ENCODE results near the gene KASH5. TPM values are rescaled to one million over a fixed set of nuclear protein-coding genes. Genes with fewer than 3 reads are reported as not detected.

KASH5 gene
- total and polyA plus RNA-seq, 2 of the 4 experiments (the other 2 are of a cell fraction): not detected

- TF ChIP-seq, protein P1, sequence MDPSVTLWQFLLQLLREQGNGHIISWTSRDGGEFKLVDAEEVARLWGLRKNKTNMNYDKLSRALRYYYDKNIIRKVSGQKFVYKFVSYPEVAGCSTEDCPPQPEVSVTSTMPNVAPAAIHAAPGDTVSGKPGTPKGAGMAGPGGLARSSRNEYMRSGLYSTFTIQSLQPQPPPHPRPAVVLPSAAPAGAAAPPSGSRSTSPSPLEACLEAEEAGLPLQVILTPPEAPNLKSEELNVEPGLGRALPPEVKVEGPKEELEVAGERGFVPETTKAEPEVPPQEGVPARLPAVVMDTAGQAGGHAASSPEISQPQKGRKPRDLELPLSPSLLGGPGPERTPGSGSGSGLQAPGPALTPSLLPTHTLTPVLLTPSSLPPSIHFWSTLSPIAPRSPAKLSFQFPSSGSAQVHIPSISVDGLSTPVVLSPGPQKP (IDR thresholded peaks at IDR 0.05; ENCODE audit: borderline replicate concordance, low read depth, low read length): no peak
Observed at GRCh38 chr19:49340865-49341718, 47.0 kb upstream of the KASH5 start (continued).

DNA sequence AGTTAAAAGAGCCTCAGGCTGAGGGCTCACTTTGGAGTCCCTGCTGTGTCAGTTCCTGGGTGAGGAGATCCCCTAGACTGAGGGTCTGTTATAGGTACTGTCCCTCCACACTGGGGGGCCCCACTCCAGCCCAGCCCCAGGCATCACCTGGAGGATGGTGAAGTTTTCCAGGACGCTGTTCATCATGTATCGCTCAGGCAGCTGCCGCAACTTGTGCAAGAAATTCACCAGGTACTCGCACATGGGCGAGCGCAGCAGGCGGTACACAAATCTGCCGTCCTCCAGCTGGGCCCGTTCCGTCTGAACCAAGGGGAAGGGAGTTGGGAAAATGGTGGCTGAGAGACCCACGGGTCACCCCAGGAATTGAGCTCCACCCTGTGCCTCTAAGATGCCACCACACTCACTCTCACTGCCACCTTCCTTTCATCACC is 45.7 kb upstream of the KASH5 start:
- H3K27me3 ChIP-seq (ENCODE audit: control insufficient read depth, insufficient read depth, low read length): no peaks in the 10 kb centered on the region
- H3K18ac ChIP-seq (ENCODE audit: low read depth, low read length): no peak overlapping the region
- peaks cover 62% of the 10 kb centered on the region for H3K36me3 ChIP-seq (ENCODE audit: control insufficient read depth, insufficient read depth, low read length)
- no peak overlapping the region for H3K9ac ChIP-seq (ENCODE audit: low read depth, low read length)
- no peak overlapping the region for H2AK9ac ChIP-seq (replicated peaks; ENCODE audit: low read depth, low read length, poor library complexity)
- H3K4me1 ChIP-seq (ENCODE audit: control insufficient read depth, insufficient read depth, low read length): no peaks in the 10 kb centered on the region
- TF ChIP-seq RAD21 (IDR thresholded peaks at IDR 0.05; ENCODE audit: low read length) (no peak), BHLHE40 (IDR thresholded peaks at IDR 0.05; ENCODE audit: low read depth, low read length) (no peak)
- H4K91ac ChIP-seq (ENCODE audit: insufficient read depth, low read depth, low read length): no peak overlapping the region
- CTCF ChIA-PET: no interaction called here
- no peak overlapping the region for H4K5ac ChIP-seq (ENCODE audit: low read depth, low read length)
- H2BK20ac ChIP-seq (ENCODE audit: low read depth, low read length): no peak overlapping the region
- no peak overlapping the region; the same call in 1 of the 2 replicates for H3K56ac ChIP-seq (ENCODE audit: extremely low read depth, insufficient read depth, low read length)
- no peaks in the 10 kb centered on the region for H3K9me3 ChIP-seq (ENCODE audit: control insufficient read depth, insufficient read depth, low read length)
- ATAC-seq (ENCODE audit: low read depth): no peak
- POLR2A ChIA-PET (ENCODE audit: unreplicated experiment): no interaction called here
- H2BK120ac ChIP-seq (ENCODE audit: low read depth, low read length): no peak overlapping the region
- H2BK5ac ChIP-seq (ENCODE audit: low read depth, low read length, poor library complexity, severe bottlenecking): no peak overlapping the region
- DNase-seq: no peak
- H3K79me1 ChIP-seq (ENCODE audit: low read depth in 1 of 2, low read length in 2 of 2): peaks cover 0 to 12% of the 10 kb centered on the region in 2 experiments; a peak in 2 of 4 replicates
- H3K14ac ChIP-seq (replicated peaks; ENCODE audit: low read depth, low read length): no peak overlapping the region
- no peak overlapping the region for H2AFZ ChIP-seq (replicated peaks; ENCODE audit: low read length, poor library complexity)
- 95% methylated on average over 8 of the region's 11 CpGs; no CpG with 5 or more reads in 1 of the 2 experiments for WGBS, 2 experiments (ENCODE audit: extremely low coverage in 2 of 2, insufficient read length in 1 of 2)
- in situ Hi-C loops (cut with MboI; ENCODE audit: low sequenced_read_pairs): no loop called here
- H2BK15ac ChIP-seq (ENCODE audit: low read depth, low read length): no peak overlapping the region
- dilution Hi-C loops (cut with HindIII; ENCODE audit: low sequenced_read_pairs, unreplicated experiment): no loop called here
- H3K23ac ChIP-seq (ENCODE audit: low read depth, low read length): no peak overlapping the region
- H3K9me1 ChIP-seq (ENCODE audit: insufficient read depth, low read length): 0 out of 2 replicates have a peak, but pooled peaks cover 8% of the 10 kb centered on the region
- H4K8ac ChIP-seq (ENCODE audit: low read depth in 2 of 2, low read length in 2 of 2): no peak overlapping the region
- peaks cover 1% of the 10 kb centered on the region for H4K20me1 ChIP-seq (ENCODE audit: insufficient read depth, low read length)
- BruUV-seq (replicated peaks): no TSS peak
- H2AK5ac ChIP-seq (ENCODE audit: low read depth, low read length): no peak overlapping the region
- no peak overlapping the region for H3K27ac ChIP-seq (ENCODE audit: insufficient read depth, low read length)
- intact Hi-C loops (cut with micrococcal nuclease): no loop called here
- H3K4me2 ChIP-seq (ENCODE audit: low read depth, low read length): no peak overlapping the region
- no peak overlapping the region for H3K4me3 ChIP-seq (ENCODE audit: insufficient read depth, low read depth, low read length)
- no peak overlapping the region for H3K4ac ChIP-seq (ENCODE audit: low read depth, low read length)

Data from IMR-90 (cell line).